Memory B cell (primary cell): ENCODE data around the gene TIMELESS.

Experiments
- ATAC-seq: fragments of 150-1000 bp; cut with Tn5 transposase; 2 replicates; pipeline ENCODE4 v1.10.0; 2021; ENCODE audit warnings: low read depth, mild to moderate bottlenecking, moderate library complexity
- DNase-seq, 2 donors: peaks; one replicate each; pipeline ENCODE4 v3.0.0; 2022; ENCODE audit warnings: low spot score in 2 of 2
- H3K27ac Mint-ChIP-seq: one replicate; pipeline ENCODE4 v1.8.0; 2022; ENCODE audit warnings: mild to moderate bottlenecking, moderate library complexity, mixed read lengths
- H3K27me3 Mint-ChIP-seq: one replicate; pipeline ENCODE4 v1.8.0; 2022; ENCODE audit warnings: mixed read lengths
- H3K36me3 Mint-ChIP-seq: one replicate; pipeline ENCODE4 v1.8.0; 2022; ENCODE audit warnings: mild to moderate bottlenecking, mixed read lengths
- H3K4me1 Mint-ChIP-seq: one replicate; pipeline ENCODE4 v1.8.0; 2022; ENCODE audit warnings: mixed read lengths
- H3K4me3 Mint-ChIP-seq: one replicate; pipeline ENCODE4 v1.8.0; 2022; ENCODE audit warnings: mild to moderate bottlenecking, moderate library complexity, mixed read lengths
- H3K9me3 Mint-ChIP-seq: one replicate; pipeline ENCODE4 v1.8.0; 2022; ENCODE audit warnings: mixed read lengths

TIMELESS gene

GRCh38 chr12:56479625-56480024, 30.4 kb upstream of the TIMELESS start:
- Mint-ChIP-seq H3K4me3 (no peak overlapping the region), H3K36me3 (peaks cover 1% of the 10 kb centered on the region), H3K4me1 (peaks cover 12% of the 10 kb centered on the region), H3K9me3 (no peaks in the 10 kb centered on the region), H3K27me3 (no peaks in the 10 kb centered on the region), H3K27ac (no peak overlapping the region)
- ATAC-seq: no peak
- no peak for DNase-seq

GRCh38 chr12:56477521-56478225, 28.4 kb upstream of the TIMELESS start:
- Mint-ChIP-seq H3K9me3 (no peaks in the 10 kb centered on the region), H3K4me1 (peaks cover 12% of the 10 kb centered on the region), H3K4me3 (no peak overlapping the region), H3K27me3 (no peaks in the 10 kb centered on the region), H3K27ac (no peak overlapping the region), H3K36me3 (peaks cover 1% of the 10 kb centered on the region)
- ATAC-seq: no peak
- DNase-seq: no peak

GRCh38 chr12:56476972-56477432, 27.8 kb upstream of the TIMELESS start:
- peaks cover 1% of the 10 kb centered on the region for H3K36me3 Mint-ChIP-seq
- DNase-seq (no peak), ATAC-seq (no peak)
- no peak overlapping the region for H3K4me3 Mint-ChIP-seq
- no peaks in the 10 kb centered on the region for H3K9me3 Mint-ChIP-seq
- no peak overlapping the region for H3K27ac Mint-ChIP-seq
- H3K4me1 Mint-ChIP-seq: peaks cover 12% of the 10 kb centered on the region
- H3K27me3 Mint-ChIP-seq: no peaks in the 10 kb centered on the region

- no peak overlapping the region for H3K27ac Mint-ChIP-seq
- ATAC-seq: no peak
- H3K36me3 Mint-ChIP-seq: peaks cover 1% of the 10 kb centered on the region
- H3K4me1 Mint-ChIP-seq: peaks cover 16% of the 10 kb centered on the region
- no peaks in the 10 kb centered on the region for H3K9me3 Mint-ChIP-seq
- H3K27me3 Mint-ChIP-seq: no peaks in the 10 kb centered on the region
- H3K4me3 Mint-ChIP-seq: no peak overlapping the region
- no peak for DNase-seq
Measured at GRCh38 chr12:56476143-56476542, 26.9 kb upstream of the TIMELESS start.

GRCh38 chr12:56474389-56474788, 25.2 kb upstream of the TIMELESS start:
- Mint-ChIP-seq H3K4me3 (no peak overlapping the region), H3K27me3 (no peaks in the 10 kb centered on the region), H3K36me3 (peaks cover 1% of the 10 kb centered on the region), H3K9me3 (no peaks in the 10 kb centered on the region), H3K4me1 (peaks cover 16% of the 10 kb centered on the region), H3K27ac (no peak overlapping the region)
- ATAC-seq: no peak
- DNase-seq: no peak

- H3K4me1 Mint-ChIP-seq: peaks cover 18% of the 10 kb centered on the region
- no peaks in the 10 kb centered on the region for H3K36me3 Mint-ChIP-seq
- H3K9me3 Mint-ChIP-seq: no peaks in the 10 kb centered on the region
- H3K27me3 Mint-ChIP-seq: no peaks in the 10 kb centered on the region
- ATAC-seq (no peak), DNase-seq (no peak)
- peak overlapping the region; percentile 93 for H3K27ac Mint-ChIP-seq
- H3K4me3 Mint-ChIP-seq: peak overlapping the region; percentile 96
Measured at GRCh38 chr12:56469007-56469930, 20.0 kb upstream of the TIMELESS start.

GRCh38 chr12:56468216-56469006, 19.2 kb upstream of the TIMELESS start, which contains the start of gene SPRYD4:
SPRYD4 (plus strand) TSS chr12:56468578; CDS start chr12:56468592, 14 bp downstream.
- Mint-ChIP-seq H3K4me3 (peak within 1 kb of the TSS; percentile 96), H3K36me3 (no peaks in the 10 kb centered on the region), H3K27me3 (no peaks in the 10 kb centered on the region), H3K27ac (peak within 1 kb of the TSS; percentile 93), H3K4me1 (peaks cover 20% of the 10 kb centered on the region), H3K9me3 (no peaks in the 10 kb centered on the region)
- DNase-seq (peak; percentile 90 to 92), ATAC-seq (peak; percentile 97)

GRCh38 chr12:56462565-56462964, 13.3 kb upstream of the TIMELESS start:
- no peak for ATAC-seq
- Mint-ChIP-seq H3K36me3 (no peaks in the 10 kb centered on the region), H3K4me3 (no peak overlapping the region), H3K27ac (no peak overlapping the region), H3K9me3 (no peaks in the 10 kb centered on the region), H3K4me1 (peaks cover 14% of the 10 kb centered on the region), H3K27me3 (no peaks in the 10 kb centered on the region)
- DNase-seq: no peak

- no peak overlapping the region for H3K4me3 Mint-ChIP-seq
- no peaks in the 10 kb centered on the region for H3K36me3 Mint-ChIP-seq
- H3K9me3 Mint-ChIP-seq: no peaks in the 10 kb centered on the region
- ATAC-seq: no peak
- no peak for DNase-seq
- peaks cover 14% of the 10 kb centered on the region for H3K4me1 Mint-ChIP-seq
- H3K27me3 Mint-ChIP-seq: no peaks in the 10 kb centered on the region
- H3K27ac Mint-ChIP-seq: no peak overlapping the region
Measured at GRCh38 chr12:56461235-56462159, 12.3 kb upstream of the TIMELESS start.

GRCh38 chr12:56457817-56458216, 8.6 kb upstream of the TIMELESS start:
- Mint-ChIP-seq H3K27me3 (no peaks in the 10 kb centered on the region), H3K4me3 (no peak overlapping the region), H3K36me3 (no peaks in the 10 kb centered on the region), H3K27ac (no peak overlapping the region), H3K9me3 (no peaks in the 10 kb centered on the region), H3K4me1 (peaks cover 10% of the 10 kb centered on the region)
- no peak for DNase-seq
- ATAC-seq: no peak

GRCh38 chr12:56454557-56454956, 5.3 kb upstream of the TIMELESS start, which contains the start of gene MIP:
MIP (minus strand) TSS chr12:56454657; CDS start chr12:56454613, 44 bp downstream.
- Mint-ChIP-seq H3K4me1 (peaks cover 3% of the 10 kb centered on the region), H3K27me3 (no peaks in the 10 kb centered on the region), H3K9me3 (no peaks in the 10 kb centered on the region), H3K4me3 (no peak within 1 kb of the TSS), H3K36me3 (no peaks in the 10 kb centered on the region), H3K27ac (no peak within 1 kb of the TSS)
- ATAC-seq (no peak), DNase-seq (no peak)

- Mint-ChIP-seq H3K27ac (no peak overlapping the region), H3K4me1 (peaks cover 13% of the 10 kb centered on the region), H3K27me3 (no peaks in the 10 kb centered on the region), H3K4me3 (no peak overlapping the region), H3K9me3 (no peaks in the 10 kb centered on the region), H3K36me3 (no peaks in the 10 kb centered on the region)
- DNase-seq (no peak), ATAC-seq (no peak)
Measured at GRCh38 chr12:56451147-56451546, 1.9 kb upstream of the TIMELESS start.

- peaks cover 15% of the 10 kb centered on the region for H3K4me1 Mint-ChIP-seq
- no peaks in the 10 kb centered on the region for H3K27me3 Mint-ChIP-seq
Measured at GRCh38 chr12:56450241-56450640, 1.0 kb upstream of the TIMELESS start.

More at GRCh38 chr12:56450241-56450640, 1.0 kb upstream of the TIMELESS start:
- Mint-ChIP-seq H3K4me3 (no peak overlapping the region), H3K9me3 (no peaks in the 10 kb centered on the region), H3K36me3 (no peaks in the 10 kb centered on the region), H3K27ac (no peak overlapping the region)
- ATAC-seq: no peak
- no peak for DNase-seq
